Activated CD8-positive, alpha-beta T cell treated with anti-CD3 and anti-CD28 coated beads, Interleukin-2, amount 10 ng/mL, durations not matched to agents 7 days and 5 days (primary cell): ENCODE data around the gene TBC1D5. TPM values are rescaled to one million over a fixed set of nuclear protein-coding genes. Genes with fewer than 3 reads are reported as not detected.

Source experiments
- ATAC-seq: fragments of 150-1000 bp; cut with Tn5 transposase; one replicate; pipeline ENCODE4 v1.10.0; 2021; ENCODE audit warnings: moderate library complexity
- CTCF ChIA-PET: fragments of 350-600 bp; sonication (Branson Sonifier 250); formaldehyde crosslinking; loops from one replicate; lab custom pipeline; 2021; ENCODE audit warnings: antibody characterized with exemption; lab: Charles Lee
- POLR2A ChIA-PET: fragments of 350-600 bp; sonication (Branson Sonifier 250); formaldehyde crosslinking; loops from one replicate; lab custom pipeline; 2021; ENCODE audit warnings: antibody characterized with exemption; lab: Charles Lee
- DNase-seq: peaks from one replicate; pipeline ENCODE4 v3.0.0-alpha.2; 2020
- H3K27ac Mint-ChIP-seq: one replicate; pipeline ENCODE4 v1.8.0; 2021; ENCODE audit warnings: mild to moderate bottlenecking, mixed read lengths
- H3K27me3 Mint-ChIP-seq: one replicate; pipeline ENCODE4 v1.8.0; 2021; ENCODE audit warnings: low read depth, mixed read lengths
- H3K36me3 Mint-ChIP-seq: one replicate; pipeline ENCODE4 v1.8.0; 2021; ENCODE audit warnings: low read depth, mixed read lengths
- H3K4me1 Mint-ChIP-seq: one replicate; pipeline ENCODE4 v1.8.0; 2021; ENCODE audit warnings: low read depth, mixed read lengths
- H3K4me3 Mint-ChIP-seq: one replicate; pipeline ENCODE4 v1.8.0; 2021; ENCODE audit warnings: mild to moderate bottlenecking, mixed read lengths
- H3K9me3 Mint-ChIP-seq: one replicate; pipeline ENCODE4 v1.8.0; 2022; ENCODE audit warnings: mixed read lengths; ENCODE audit not compliant: insufficient read depth
- total RNA-seq, 2 experiments: library from RNA; stranded (reverse); gene quantifications; one replicate each; pipeline ENCODE4 v1.2.3, GENCODE V29; 2021

Gene TBC1D5
- total RNA-seq, 2 experiments from 2014 or later, result 51.2 to 52.8 TPM

DNA sequence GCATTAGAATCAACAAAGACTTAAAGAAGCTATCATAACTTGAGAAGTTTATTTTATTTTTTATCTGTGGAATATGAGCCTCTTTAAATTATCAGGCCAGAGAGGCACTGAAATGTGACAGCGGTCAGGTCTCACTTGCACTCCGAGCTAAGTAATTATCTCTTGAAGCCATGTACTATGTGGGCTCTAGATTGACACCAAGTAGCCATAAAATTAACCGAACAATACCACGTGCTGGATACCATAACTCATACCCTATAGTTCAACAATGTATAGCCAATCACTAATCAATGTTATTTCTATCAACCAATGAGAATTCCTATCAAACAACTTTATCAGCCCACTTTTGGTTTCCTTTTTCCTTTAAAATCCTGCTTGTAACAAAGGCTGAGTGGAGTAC lies 299.3 kb downstream of the TBC1D5 start:
- Mint-ChIP-seq H3K4me1 (no peaks in the 10 kb centered on the region), H3K9me3 (peaks cover 4% of the 10 kb centered on the region), H3K27me3 (no peaks in the 10 kb centered on the region), H3K27ac (no peak overlapping the region), H3K36me3 (peaks cover 4% of the 10 kb centered on the region), H3K4me3 (no peak overlapping the region)
- CTCF ChIA-PET, result no interaction called here
- no peak for DNase-seq
- no peak for ATAC-seq
- POLR2A ChIA-PET, result no interaction called here

DNA sequence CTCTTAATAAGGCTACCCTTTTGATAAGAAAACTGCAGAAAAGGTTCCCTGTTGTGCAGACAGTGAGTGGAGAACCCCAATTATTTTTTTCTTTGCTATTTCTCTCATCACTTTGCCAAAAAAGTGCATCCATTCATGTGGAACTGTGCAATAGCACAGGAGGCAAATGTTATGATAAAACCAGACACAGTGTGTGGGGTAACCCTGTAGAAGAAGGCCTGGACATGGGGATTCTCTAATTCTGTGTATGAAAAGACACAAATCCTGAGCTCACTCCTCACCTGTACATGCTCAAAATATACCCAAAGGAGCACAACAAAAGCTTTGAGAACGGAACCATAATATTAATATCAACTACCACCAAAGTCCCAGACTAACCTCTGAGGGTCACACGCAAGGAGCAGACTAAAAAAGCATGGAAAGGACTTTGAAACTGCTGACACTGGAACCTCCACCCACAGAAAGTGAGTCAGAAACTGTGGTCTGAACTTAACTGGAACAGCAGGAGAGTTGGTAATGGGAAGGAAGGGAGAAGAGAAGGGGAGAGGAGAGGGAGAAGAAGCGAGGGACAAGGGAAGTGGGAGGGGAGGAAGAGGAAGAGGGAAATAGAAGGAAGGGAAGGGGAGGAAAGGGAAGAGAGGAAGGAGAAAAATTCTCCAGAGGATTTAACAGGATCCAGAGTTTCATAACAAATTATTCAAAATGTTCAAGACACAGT lies 299.9 kb downstream of the TBC1D5 start:
- POLR2A ChIA-PET, result no interaction called here
- ATAC-seq (no peak), DNase-seq (no peak)
- peaks cover 7% of the 10 kb centered on the region for H3K36me3 Mint-ChIP-seq
- H3K4me3 Mint-ChIP-seq, result no peak overlapping the region
- H3K27ac Mint-ChIP-seq, result no peak overlapping the region
- H3K9me3 Mint-ChIP-seq, result peaks cover 7% of the 10 kb centered on the region
- CTCF ChIA-PET, result no interaction called here
- no peaks in the 10 kb centered on the region for H3K4me1 Mint-ChIP-seq
- H3K27me3 Mint-ChIP-seq, result no peaks in the 10 kb centered on the region

DNA sequence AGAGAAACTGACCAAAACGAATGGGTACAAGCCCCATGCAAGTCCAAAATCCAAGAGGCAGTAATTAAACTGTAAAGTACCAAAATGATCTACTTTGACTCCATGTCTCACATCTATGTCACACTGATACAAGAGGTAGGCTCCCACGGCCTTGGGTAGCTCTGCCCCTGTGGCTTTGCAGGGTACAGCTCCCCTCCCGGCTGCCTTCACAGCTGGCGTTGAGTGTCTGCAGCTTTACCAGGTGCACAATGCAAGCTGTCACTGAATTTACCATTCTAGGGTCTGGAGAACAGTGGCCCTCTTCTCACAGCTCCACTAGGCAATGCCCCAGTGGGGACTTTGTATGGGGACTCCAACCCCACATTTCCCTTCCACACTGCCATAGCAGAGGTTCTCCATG lies 308.6 kb downstream of the TBC1D5 start:
- ChIA-PET POLR2A (no interaction called here), CTCF (no interaction called here)
- H3K4me3 Mint-ChIP-seq, result no peak overlapping the region
- no peak overlapping the region for H3K27ac Mint-ChIP-seq
- no peak for ATAC-seq
- peaks cover 7% of the 10 kb centered on the region for H3K9me3 Mint-ChIP-seq
- peaks cover 13% of the 10 kb centered on the region for H3K36me3 Mint-ChIP-seq
- no peaks in the 10 kb centered on the region for H3K27me3 Mint-ChIP-seq
- H3K4me1 Mint-ChIP-seq, result no peaks in the 10 kb centered on the region
- DNase-seq, result no peak

DNA sequence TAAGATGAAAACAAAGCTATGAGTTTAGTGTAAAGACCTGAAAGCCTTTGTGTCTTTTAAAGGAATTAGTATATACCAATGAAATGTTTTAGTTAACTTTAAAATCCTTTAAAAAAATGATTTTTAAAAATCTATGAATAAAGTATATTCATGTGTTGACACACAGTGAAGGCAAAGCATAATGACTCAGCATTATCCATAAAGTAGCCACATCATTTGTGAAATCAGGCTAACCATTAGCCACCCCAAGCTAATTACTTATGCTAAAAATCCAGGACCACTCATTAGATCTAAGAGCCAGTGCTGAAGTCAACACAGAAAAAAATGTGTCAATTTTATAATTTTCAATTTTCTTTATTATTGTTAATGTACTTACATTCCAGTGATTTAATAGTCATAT lies 310.2 kb downstream of the TBC1D5 start:
- CTCF ChIA-PET, result interaction anchor here (1.6 to 5.3 kb wide), 2 partner anchors 19 to 409 kb away, joined by 4 to 38 read pairs; no protein-coding TSS in a partner anchor
- H3K9me3 Mint-ChIP-seq, result no peaks in the 10 kb centered on the region
- ATAC-seq (no peak), DNase-seq (no peak)
- no peak overlapping the region for H3K4me3 Mint-ChIP-seq
- POLR2A ChIA-PET, result no interaction called here
- no peak overlapping the region for H3K27ac Mint-ChIP-seq
- H3K27me3 Mint-ChIP-seq, result no peaks in the 10 kb centered on the region
- no peaks in the 10 kb centered on the region for H3K4me1 Mint-ChIP-seq
- peaks cover 8% of the 10 kb centered on the region for H3K36me3 Mint-ChIP-seq

DNA sequence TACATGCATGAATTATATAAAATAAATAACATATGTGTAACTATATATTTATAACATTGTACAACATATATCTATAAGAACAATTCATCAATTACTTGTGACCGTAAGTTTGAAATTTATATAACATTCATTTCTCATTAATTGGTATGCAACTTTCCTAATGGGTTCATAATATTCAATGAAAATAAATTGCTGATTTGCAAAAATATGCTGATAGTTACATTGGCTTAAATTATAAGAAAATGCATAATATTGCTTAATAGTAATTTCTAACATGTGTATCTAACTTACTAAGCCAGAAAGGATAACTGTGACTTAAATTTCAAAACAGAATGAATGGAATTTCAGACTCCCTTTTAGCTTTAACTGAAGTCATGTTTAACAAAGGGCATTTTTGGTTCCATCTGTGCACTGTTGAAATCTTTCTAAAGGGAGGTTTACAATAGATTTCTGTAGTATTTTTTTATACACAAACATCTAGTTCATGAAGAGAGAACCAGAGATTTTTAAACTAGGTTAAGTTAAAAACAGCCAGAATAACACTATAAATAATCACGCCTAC lies 310.9 kb downstream of the TBC1D5 start:
- ChIA-PET CTCF (interaction anchor here (1.6 to 5.3 kb wide), 2 partner anchors 18 to 409 kb away, joined by 4 to 38 read pairs; no protein-coding TSS in a partner anchor), POLR2A (no interaction called here)
- no peak for DNase-seq
- H3K27me3 Mint-ChIP-seq, result no peaks in the 10 kb centered on the region
- H3K4me3 Mint-ChIP-seq, result no peak overlapping the region
- peaks cover 8% of the 10 kb centered on the region for H3K36me3 Mint-ChIP-seq
- H3K9me3 Mint-ChIP-seq, result no peaks in the 10 kb centered on the region
- no peak for ATAC-seq
- H3K4me1 Mint-ChIP-seq, result no peaks in the 10 kb centered on the region
- no peak overlapping the region for H3K27ac Mint-ChIP-seq

DNA sequence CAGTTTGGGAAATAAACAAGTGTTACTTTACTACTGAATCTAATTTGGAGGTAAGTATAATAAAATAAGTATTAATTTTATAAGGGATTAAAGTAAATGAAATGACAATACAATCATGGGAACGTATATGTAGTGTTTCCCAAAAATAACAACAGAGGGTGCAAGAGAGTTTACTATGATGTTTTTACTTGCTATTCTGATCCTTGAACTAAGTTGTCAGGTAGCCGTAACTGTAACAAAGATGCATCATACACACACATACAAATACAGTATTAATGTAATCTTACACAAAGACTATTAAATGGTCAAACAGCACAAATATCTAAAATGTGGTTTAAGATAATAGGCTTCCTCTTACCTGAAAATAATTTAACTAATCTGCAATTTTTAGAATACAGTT lies 311.4 kb downstream of the TBC1D5 start:
- DNase-seq (no peak), ATAC-seq (no peak)
- no peaks in the 10 kb centered on the region for H3K9me3 Mint-ChIP-seq
- ChIA-PET CTCF (interaction anchor here (1.6 to 5.3 kb wide), 2 partner anchors 17 to 410 kb away, joined by 4 to 38 read pairs; no protein-coding TSS in a partner anchor), POLR2A (no interaction called here)
- H3K4me1 Mint-ChIP-seq, result no peaks in the 10 kb centered on the region
- no peaks in the 10 kb centered on the region for H3K27me3 Mint-ChIP-seq
- no peak overlapping the region for H3K27ac Mint-ChIP-seq
- H3K4me3 Mint-ChIP-seq, result no peak overlapping the region
- H3K36me3 Mint-ChIP-seq, result peaks cover 8% of the 10 kb centered on the region

DNA sequence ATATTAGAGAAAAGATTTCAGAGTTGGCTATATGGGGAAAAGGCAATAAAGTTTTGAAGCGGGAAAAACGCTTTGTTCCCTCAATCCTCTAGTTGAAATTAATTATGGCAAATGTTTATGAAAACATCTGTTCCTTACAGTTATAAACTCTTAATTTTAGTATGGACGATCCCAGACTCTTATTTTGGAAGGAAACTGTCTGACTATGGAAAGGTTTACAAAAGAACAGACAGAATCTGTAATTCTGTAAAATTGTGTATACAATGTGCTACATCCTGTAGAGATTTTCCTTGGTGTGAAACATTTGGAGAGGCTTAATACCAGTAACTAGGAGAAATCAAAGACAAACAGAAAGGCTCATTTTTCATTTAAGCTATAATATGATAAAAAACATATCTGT lies 311.8 kb downstream of the TBC1D5 start:
- Mint-ChIP-seq H3K27ac (no peak overlapping the region), H3K36me3 (peaks cover 6% of the 10 kb centered on the region), H3K4me3 (no peak overlapping the region), H3K27me3 (no peaks in the 10 kb centered on the region), H3K4me1 (no peaks in the 10 kb centered on the region), H3K9me3 (no peaks in the 10 kb centered on the region)
- ChIA-PET CTCF (interaction anchor here (0.9 to 5.3 kb wide), 3 partner anchors 16 to 410 kb away, joined by 4 to 38 read pairs (median 4); no protein-coding TSS in a partner anchor), POLR2A (no interaction called here)
- DNase-seq (no peak), ATAC-seq (no peak)

DNA sequence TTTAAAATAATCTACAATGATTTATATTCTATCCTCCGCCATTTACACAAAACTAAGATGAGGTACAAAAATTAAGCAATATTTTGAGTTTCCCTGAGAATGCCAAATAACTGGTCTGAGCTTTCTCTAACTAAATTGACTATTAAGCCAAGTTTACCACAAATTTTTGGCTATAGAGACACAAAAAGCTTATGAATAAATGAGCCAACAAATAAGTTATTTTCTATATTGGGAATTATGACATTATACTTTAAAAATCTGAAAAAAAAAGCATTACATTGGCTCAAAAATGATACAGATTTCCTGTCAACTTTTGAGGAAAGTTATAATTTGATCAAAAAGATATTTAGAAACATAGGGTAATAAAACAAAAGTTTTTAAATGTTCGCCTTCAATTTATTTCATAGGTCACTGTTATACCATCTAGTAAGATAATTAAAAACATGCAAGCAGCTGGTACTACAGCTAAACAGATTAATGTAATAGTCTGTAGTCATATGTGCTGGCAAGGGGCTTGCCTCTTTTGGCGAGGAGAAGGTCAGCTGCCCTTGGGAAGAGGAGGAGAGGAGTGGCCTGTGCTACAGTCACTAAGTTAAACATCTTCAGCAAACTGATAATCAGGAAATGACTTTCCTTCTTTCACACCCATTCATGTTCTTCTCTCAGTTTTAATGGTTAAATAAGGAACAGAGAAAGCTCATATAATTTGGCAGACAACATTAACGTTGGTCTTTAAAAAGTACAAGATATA lies 318.5 kb downstream of the TBC1D5 start:
- ChIA-PET POLR2A (no interaction called here), CTCF (interaction anchor here (2.8 kb wide), 1 partner anchor 418 kb away, joined by 23 read pairs; no protein-coding TSS in a partner anchor)
- Mint-ChIP-seq H3K9me3 (no peaks in the 10 kb centered on the region), H3K4me1 (no peaks in the 10 kb centered on the region), H3K4me3 (no peak overlapping the region), H3K27ac (no peak overlapping the region), H3K36me3 (no peaks in the 10 kb centered on the region), H3K27me3 (no peaks in the 10 kb centered on the region)
- DNase-seq, result no peak
- ATAC-seq, result no peak

DNA sequence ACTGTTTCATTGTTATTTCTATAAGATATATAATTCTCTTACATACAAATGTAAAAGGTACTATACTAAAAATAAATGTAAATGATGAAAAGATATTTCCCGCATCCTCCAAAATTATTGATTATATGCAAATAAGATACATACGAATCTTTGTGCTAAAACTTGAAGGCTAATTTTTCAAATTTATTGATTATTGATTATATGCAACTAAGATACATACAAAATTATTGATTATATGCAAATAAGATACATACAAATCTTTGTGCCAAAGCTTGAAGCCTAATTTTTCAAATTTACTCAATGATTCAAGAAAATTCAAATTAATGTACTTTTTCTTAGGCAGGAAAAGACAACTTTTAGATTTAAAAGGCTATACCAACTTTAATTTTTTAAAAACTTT lies 319.8 kb downstream of the TBC1D5 start:
- no peak for ATAC-seq

DNA sequence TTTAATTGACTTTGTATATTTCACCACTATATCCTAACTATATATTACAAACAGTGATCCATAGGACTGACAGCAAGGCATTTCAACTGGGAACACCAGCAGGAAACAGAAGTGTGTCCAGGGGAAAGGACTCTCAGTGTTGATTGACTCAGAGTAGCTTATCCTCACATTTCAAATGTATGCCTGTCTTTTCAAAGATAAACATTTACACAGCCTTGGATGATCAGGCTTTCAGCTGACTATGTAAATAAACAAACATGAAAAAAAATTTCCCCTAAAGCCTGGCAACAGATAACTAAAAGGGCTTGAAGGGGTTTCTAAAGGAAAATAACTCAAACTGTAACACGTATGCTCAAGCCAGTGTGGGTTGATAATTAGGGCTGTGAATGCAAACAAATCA lies 321.8 kb downstream of the TBC1D5 start:
- CTCF ChIA-PET, result no interaction called here

More for the DNA sequence above, 319.8 kb downstream of the TBC1D5 start:
- Mint-ChIP-seq H3K27ac (no peak overlapping the region), H3K4me1 (no peaks in the 10 kb centered on the region), H3K27me3 (no peaks in the 10 kb centered on the region), H3K36me3 (no peaks in the 10 kb centered on the region), H3K4me3 (no peak overlapping the region), H3K9me3 (no peaks in the 10 kb centered on the region)
- DNase-seq, result no peak
- ChIA-PET POLR2A (no interaction called here), CTCF (interaction anchor here (1.2 to 2.8 kb wide), 2 partner anchors 9 to 419 kb away, joined by 11 to 23 read pairs; no protein-coding TSS in a partner anchor)

DNA sequence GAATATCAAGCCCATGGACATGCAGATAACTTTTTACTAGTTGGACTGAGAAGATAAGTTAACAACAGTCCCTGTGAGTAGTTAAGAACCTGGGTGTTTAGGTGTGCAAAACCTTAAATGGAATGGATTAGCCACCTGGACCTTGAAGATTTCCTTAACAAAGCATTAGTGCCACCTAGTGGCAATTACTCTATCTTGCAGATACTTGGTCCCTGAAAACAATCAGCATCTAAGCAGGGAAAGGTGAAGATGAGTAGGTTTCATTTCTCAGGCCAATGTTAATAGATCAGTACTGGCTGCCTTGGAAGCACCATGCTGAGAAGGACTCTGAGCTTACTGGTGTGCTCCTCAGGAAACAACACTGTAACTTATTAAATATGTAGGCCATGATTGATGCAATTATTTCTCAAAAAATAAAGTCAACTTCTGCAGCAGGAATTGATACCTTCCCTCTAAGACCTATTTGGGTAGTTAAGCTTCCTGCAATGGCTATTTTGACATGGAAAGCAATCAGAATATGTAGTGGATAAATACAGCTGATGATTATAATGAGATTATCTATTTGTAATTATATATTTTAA lies 329.4 kb downstream of the TBC1D5 start:
- Mint-ChIP-seq H3K4me1 (no peaks in the 10 kb centered on the region), H3K27me3 (no peaks in the 10 kb centered on the region), H3K9me3 (no peaks in the 10 kb centered on the region), H3K36me3 (no peaks in the 10 kb centered on the region), H3K27ac (no peak overlapping the region), H3K4me3 (no peak overlapping the region)
- peak; percentile 48 for DNase-seq
- ChIA-PET POLR2A (no interaction called here), CTCF (interaction anchor here (0.6 to 2.5 kb wide), 26 partner anchors 10 to 1576 kb away, joined by 3 to 17 read pairs (median 4); no protein-coding TSS in a partner anchor)
- peak; percentile 76 for ATAC-seq

More for the DNA sequence above, 321.8 kb downstream of the TBC1D5 start:
- ATAC-seq (no peak), DNase-seq (no peak)
- Mint-ChIP-seq H3K4me1 (no peaks in the 10 kb centered on the region), H3K27me3 (no peaks in the 10 kb centered on the region), H3K27ac (no peak overlapping the region), H3K4me3 (no peak overlapping the region), H3K36me3 (no peaks in the 10 kb centered on the region), H3K9me3 (no peaks in the 10 kb centered on the region)
- POLR2A ChIA-PET, result no interaction called here
